Stimulated activated CD8-positive, alpha-beta memory T cell treated with anti-CD3 and anti-CD28 coated beads, Interleukin-2, amount 100 ng/mL, for 48 hours (primary cell): ENCODE measurements around the gene FILIP1.

Experiments used
- DNase-seq, 2 donors: peaks; one replicate each; pipeline ENCODE4 v3.0.0-alpha.2; 2020; ENCODE audit warnings: low read depth in 2 of 2

The FILIP1 gene

GRCh38 chr6:75495011-75495410, 1.4 kb upstream of the FILIP1 start:
- no peak for DNase-seq

DNA sequence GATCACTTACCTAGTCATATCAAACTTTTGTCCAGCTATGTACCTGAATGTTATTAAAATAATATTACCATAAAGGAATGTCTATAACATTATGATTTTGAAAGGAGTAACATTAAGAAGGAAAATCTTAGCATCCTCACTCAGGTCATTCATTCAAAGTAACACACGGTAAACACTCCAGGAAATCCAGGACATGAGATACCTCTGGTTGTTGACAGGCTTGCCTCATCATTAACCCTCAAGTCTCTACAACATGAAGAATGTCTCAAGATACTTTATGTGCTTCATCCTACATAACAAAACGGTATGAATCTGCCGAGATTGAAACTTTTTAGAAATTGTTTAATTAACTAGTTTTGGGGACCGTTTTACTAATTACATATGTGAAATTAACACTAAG, 690 bp upstream of the FILIP1 start:
- DNase-seq = no peak

DNA sequence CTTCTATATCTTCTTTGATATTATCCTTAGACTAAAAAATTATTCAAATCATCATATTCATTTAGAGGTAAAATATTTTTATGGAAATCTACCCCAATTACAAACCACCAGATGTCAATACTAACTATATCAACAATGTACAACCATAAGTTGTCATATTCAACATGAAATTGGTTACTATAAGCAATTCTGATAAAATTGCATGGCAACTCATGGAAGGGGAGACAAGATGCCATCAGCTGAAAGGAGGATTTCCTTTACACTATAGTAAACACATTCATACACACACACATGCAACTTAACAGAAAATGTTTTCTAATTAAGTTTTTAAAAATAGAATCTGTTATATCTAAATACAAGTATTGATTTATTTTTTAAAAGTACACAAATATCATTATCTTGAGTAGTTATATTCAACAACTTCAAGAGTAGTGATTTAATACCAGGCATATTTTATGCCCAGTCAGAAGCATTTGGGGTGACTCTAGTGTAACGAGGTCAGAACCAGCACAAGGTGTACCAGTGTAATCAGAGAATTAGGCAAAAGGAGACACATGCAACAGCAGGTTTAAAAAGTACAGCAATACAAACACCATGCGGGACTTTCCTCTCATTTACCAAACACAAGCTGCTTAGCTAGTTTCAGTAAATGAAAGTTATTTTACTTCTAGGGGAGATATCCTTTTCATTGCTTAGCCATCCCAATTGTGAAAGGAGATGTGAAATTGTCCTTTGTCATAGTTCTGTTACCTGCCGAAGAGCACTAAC, 1.0 kb downstream of the FILIP1 start:
- no peak for DNase-seq

DNA sequence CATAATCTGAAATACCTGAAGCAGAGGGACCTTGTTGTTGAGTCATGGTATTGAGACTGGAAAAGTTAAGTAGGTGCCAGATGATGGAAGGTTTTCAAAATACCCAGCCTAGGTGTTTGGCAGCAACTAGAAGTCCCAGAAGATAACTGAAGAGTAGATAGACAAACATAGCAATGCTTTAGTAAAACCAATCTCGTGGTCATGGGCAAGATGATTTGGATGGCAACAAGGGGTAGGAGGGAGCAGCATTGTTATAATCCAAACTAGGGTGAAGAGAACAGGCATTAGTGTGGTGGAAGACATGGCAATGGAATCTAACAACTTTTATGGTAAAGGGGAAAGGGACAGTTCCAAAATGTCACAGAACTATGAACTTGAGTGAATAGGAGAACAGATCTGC, 2.3 kb downstream of the FILIP1 start:
- DNase-seq = no peak

DNA sequence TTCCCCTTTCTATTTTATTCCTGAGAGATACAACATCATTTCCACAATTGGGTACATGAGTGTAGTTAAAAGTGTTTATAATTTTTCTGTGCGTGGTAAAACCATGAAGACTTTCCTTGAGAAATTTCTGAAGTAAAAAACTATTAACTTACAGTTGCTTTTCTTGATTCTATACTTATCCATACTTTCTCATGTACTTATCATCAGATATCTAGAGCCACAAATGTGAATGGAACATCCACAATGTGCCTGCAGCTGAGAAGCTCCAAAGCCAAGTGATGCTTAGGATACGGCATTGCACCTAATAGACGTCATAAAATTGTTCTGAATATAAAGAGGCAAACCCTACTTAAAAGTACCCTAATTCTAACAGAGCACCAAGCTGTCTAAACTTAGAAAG, 2.9 kb downstream of the FILIP1 start:
- DNase-seq = no peak

GRCh38 chr6:75489025-75489424, 4.6 kb downstream of the FILIP1 start:
- no peak for DNase-seq

GRCh38 chr6:75488033-75488432, 5.6 kb downstream of the FILIP1 start:
- DNase-seq = no peak

- no peak for DNase-seq
Measured at GRCh38 chr6:75486850-75487518, 6.6 kb downstream of the FILIP1 start.

- no peak for DNase-seq
Measured at GRCh38 chr6:75484535-75484934, 9.1 kb downstream of the FILIP1 start.

DNA sequence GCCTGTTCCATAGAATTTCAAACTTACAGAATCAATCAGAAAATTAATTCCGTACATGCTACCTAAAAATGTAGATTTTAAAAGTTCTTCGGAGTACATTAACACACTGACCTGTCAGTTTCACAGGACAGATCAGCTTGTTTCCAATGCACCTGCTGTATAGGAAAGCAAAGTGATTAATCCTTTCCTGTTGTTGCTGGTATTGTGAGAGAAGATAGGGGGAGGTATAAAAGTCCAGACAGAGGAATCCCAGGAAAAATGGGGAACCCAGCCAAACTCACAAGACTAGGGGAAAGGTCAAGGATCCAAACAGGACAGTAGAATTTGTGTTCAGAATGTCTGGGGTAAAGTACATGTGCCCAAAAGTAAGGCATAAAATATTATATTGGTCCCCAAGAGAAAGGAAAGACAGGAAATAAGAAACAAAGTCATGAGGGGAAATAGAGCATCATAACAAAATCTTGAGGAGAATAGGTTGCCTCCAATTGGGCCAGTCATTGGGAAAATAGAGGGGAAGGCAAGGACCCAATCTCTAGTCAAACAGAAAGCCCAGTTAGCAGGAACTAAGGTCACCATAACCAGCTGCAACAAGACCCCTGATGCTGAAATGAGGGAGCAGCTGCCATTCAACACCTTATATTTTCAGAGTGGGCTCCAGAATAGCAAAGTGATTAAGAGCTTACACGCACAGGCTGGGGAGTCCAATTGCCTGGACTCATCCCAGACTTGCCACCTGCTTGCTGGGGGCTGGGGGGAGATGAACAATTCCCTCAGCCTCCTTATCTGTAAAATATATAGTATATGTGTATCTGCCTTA, 10.3 kb downstream of the FILIP1 start:
- DNase-seq = no peak

DNA sequence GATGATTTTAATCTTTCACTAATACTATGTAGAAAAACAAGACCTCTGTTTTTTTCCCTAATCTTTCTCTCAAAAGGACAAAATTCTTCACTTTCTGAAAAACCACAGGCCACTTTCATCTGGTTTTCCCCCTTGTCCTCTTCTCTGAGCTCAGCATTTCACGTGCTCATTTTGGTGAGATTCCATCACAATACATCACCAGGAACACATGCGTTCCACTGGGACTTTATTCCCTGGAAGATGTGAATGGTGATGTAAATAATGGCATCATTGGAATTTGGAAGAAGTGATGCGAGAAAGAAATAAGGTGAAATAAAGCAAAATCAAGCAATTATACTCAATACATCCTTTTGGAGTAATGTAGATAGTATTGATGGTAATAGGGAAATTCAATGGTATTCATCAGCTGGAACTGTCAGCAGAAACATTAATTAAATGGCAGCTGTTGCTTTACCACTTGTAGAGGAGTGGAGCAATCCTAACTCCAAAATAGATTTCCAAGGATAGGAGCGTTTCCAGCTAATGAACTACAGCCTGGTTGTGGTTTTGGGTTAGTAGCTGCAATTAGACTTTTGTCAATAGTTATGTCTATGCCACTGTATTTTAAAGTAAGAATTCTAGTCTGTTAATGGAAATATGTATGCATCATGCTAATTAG, 11.5 kb downstream of the FILIP1 start:
- no peak for DNase-seq

DNA sequence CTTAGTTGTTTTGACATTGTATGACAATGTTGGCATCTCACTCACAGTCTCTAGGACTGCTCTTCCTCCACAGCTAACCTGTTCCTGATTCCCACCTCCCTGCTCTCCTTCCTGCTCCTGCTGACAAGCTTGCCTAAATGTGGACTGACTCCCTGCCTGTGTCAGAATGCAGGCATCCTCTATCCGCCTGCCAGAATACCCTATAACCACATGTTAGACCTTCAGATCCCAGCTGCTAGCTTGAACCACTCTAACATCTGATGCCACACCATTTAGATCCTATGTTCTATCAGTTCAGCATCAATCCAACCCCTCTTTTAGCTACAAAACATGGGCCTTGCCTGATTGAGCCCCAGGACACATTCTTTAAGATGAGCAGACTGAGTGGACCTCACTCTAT, 12.2 kb downstream of the FILIP1 start:
- no peak for DNase-seq

DNA sequence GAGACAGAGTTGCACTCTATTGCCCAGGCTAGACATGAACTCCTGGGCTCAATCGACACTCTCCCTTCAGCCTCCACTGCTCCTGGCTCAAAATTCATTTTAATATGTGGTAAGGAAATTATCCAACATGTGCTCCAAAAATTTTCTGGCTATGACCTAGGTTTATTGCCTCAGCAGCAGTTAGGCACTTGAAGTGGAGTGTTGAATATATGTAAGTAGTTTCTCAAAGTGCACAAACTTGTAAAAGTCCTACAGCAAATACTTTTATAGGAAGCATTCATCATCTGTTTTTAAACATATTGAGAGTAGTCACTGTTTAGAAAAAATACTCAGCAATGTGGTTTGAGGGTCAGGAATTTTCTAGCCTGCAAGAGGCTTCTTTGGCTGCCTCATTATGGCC, 13.2 kb downstream of the FILIP1 start:
- no peak for DNase-seq

- DNase-seq = no peak
Measured at GRCh38 chr6:75479712-75480111, 13.9 kb downstream of the FILIP1 start.

GRCh38 chr6:75478929-75479328, 14.7 kb downstream of the FILIP1 start:
- DNase-seq = no peak

GRCh38 chr6:75472885-75473284, 20.7 kb downstream of the FILIP1 start:
- no peak for DNase-seq

- DNase-seq = no peak
Measured at GRCh38 chr6:75467966-75468365, 25.6 kb downstream of the FILIP1 start.

DNA sequence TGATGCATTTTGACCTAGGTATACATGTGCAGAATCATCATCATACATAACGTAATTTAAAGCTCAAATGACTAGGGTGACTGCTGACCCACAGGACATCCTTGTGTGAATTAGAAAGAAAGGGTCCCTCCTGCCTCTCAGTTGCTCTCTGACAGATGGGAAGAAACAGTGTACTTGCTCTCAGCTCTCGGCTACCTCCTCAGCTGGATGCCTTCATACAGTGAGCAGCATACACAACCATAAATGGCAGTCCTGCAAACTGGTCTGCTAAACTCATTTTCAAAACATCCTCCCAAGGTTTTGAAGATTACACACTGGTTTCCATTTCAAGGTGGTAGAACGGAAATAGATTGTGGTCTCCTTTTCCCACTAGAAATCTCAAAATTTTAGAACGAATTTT, 26.3 kb downstream of the FILIP1 start:
- no peak for DNase-seq

- no peak for DNase-seq
Measured at GRCh38 chr6:75466636-75467035, 27.0 kb downstream of the FILIP1 start.

GRCh38 chr6:75463908-75464307, 29.7 kb downstream of the FILIP1 start:
- no peak for DNase-seq

DNA sequence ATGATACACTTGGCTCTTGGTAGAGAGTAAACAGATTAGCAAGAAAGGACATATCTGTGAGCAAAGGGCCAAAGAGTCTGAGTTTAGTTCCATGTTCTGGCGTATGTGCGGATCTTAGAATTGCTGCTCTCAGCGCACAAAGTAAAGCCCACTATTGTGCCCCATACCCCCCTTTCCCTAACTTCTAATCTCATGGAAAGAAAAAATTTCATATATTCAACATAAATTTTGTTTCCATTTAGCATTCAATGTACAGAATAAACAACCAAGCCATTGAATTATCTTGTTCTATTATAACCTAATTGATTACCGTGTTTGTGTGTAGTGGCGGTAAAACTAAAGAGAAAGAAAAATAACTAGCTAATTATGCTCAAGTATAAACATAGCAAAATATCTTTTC, 30.5 kb downstream of the FILIP1 start:
- no peak for DNase-seq

- DNase-seq = no peak
Measured at GRCh38 chr6:75460681-75461080, 32.9 kb downstream of the FILIP1 start.
